GM21529 (cell line): ENCODE measurements around the gene HMCES.
A peak's percentile ranks its signal among the peaks of the same experiment; 100 is the strongest.
"Not testable (repeated sequence)": the region's sequence is repeated elsewhere in the genome, so short reads cannot be mapped to it uniquely, and the experiment has no call there.

ENCODE experiments used
- ATAC-seq: cut with Tn5 transposase; IDR thresholded peaks from one replicate; pipeline ENCODE4 v1.9.1; 2021; ENCODE audit not compliant: unreplicated experiment

HMCES gene

DNA sequence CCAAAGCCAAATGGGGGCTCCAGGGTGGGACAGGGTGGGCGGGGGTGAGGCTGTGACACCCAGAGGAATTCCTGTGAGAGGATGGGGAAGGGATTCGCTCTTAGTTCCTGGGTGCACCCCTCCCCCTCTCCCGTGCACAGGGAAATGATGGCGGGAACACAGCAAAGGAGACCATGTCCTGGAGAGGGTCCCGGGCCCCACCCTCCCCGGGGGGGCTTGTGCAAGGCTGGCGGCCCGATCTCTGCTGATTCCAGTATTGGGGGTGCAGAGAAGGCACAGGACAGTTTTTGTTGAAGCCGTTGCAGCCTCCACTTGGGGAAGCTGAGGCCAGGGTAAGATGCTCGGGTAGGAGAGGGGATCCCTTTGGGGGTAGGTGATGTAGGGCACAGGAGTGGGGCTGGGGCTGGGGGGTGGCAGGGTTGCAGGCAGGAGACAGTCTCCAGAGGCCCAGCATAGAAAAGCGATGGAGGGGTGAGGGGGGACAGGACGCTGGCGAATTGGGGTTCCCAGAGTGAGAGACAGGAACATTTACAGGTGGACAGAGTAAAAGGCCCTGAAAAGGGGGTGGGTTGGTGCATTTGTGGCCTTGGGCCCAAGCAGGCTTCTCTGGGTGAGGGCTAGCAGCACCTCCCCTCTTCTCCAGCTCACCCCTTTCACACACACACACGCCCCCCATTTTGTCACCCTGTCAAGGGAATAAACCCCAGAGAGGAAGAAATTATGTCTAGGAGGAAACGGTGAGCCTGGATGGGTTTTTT lies 38.5 kb downstream of the HMCES start:
- ATAC-seq: no peak

DNA sequence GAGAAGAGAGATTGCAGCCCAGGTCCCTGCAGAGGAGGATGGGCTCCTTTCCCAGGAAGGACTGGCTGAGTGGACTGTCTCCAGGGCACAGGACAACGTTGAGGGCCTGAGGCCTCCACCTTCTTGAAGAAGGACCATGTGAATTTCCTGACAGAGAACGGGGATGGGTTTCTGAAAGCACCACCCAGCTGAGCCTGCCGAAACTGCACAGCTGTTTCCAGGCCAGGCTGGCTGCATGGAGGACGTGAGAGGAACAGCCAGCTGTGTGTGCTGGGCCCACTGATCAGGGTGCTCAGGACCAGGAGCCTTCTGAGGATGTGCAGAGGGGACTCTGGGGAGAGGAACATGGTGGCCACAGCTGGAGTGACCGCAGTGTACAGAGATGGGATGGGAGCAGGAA lies 39.2 kb downstream of the HMCES start:
- ATAC-seq: no peak

DNA sequence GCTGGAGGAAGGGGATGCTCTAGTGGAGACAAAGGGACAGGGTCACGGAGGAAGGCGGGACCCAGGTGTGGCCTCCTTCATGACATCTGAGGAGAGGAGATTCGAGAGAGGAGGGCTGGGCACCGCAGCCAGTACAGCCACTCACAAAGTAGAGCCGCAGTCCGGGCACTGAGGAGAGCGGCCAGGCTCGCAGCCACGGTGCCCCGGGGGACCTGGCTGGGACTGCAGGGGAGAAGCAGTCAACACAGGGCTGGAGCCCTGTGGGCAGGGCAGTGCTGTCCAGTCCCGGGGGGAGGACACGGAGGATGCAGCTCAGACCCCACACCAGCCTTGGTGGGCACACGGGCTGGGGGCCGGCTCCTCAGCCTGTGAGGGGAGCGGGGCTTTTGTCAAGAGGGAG lies 40.3 kb downstream of the HMCES start:
- no peak for ATAC-seq

DNA sequence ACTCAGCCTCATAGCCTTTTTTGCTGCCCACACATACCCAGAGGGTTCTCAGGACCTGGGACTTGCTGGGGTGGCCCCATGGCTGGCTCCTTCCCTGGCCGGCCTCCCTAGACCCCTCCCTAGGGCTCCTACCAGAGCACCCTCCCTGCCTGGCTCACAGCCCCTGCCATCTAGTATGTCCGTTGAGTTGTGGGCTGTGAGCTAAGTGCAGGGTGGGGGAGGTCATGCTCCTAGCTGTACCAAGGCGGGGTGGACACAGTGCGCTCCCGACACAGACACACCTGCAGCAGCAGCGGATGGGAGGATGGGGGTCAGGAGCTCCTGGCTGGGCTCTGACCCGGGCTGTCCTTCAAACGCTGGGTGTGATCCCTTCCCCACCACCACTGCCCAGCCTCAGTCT lies 41.6 kb downstream of the HMCES start:
- ATAC-seq: no peak

DNA sequence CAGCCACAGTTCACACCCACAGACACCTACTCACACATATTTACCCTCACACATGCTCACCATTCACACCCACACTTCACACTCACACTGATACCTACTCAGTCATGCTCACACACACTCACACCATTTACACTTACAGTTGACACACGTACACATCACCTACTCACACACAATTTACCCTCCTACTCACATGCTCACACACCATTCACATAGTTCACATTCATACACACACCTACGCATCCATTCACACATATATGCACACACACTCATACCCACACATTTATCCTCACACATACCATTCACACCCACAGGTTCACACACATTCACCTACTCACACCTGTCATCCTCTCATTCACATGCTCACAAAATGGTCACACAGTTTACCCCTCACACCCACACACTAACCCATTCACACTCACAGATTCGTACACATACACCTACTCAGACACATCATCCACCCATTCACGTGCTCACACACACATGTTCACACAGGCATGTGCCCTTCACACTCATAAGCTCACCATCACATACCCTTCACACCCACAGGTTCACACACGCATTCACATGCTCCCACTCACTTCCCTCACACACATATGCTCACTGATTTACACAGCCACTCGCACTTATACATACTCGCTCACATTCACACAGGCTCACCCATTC lies 42.3 kb downstream of the HMCES start:
- no peak for ATAC-seq

DNA sequence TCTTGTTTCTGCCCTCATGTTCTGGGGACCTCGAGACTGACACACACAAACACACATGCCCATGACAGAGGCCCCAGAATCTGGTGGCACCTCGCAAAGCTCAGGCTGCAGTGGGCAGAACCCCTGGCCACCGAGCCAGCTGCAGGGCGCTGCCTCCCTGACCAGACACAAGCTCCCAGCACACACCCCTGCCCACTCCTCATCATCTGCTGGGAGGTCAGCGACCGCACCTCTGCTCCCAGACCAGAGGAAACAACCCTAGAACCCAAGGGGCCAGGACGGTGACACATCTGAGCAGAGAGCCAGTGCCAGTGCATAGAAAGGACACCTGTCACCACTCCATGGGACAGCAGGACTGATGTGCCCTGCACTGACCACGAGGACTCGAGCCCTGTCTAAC lies 43.2 kb downstream of the HMCES start:
- ATAC-seq: no peak

DNA sequence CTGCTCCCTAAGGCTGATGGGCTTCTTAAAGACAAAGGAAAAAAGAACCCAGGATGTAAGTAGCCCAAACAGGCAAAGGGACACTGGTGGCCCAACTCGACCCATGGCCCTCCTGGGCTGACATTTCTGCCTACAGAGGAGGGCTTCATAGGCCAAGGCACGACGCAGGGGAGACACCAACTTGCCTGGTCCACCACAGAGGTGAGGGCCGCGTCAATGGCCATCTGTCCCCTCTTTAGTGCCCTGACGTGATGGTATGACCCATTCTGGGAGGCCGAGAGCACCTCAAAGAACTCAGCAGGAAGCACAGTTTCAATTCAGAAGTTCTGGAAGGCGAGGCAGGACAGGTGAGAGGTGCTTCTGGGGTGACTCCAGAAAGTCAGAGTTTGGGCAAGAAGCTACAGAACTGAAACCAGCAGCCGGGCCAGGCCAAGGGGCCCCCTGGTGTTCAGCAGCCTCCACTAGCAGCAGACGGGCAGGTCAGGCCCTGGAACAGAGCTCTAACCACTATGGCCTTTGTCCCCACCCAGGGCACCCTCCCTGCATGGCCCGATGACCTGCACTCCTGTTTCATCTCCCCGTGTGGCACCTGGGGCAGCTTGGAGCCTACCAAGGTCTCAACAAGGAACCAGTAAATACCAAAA lies 45.1 kb downstream of the HMCES start:
- ATAC-seq: no peak

DNA sequence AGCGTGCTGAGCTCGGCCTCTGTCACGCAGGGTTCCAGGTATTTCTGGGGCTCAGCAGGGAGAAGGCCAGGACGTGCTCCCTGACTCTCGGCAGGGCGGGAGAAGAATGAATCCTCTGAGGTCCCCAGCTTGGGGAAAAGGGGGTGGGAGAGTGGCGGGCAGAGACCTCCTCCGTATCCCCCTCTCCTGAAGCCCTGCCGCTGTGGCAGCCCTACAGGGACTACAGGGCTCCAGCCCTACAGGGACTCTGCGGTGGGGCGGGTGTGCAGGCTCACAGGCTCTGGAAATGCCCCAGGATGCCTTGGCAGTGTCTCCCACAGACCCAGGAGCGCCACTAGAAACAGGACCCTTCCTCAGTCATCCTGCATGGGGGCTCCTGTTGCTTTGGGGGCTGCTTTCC lies 46.2 kb downstream of the HMCES start:
- no peak for ATAC-seq

DNA sequence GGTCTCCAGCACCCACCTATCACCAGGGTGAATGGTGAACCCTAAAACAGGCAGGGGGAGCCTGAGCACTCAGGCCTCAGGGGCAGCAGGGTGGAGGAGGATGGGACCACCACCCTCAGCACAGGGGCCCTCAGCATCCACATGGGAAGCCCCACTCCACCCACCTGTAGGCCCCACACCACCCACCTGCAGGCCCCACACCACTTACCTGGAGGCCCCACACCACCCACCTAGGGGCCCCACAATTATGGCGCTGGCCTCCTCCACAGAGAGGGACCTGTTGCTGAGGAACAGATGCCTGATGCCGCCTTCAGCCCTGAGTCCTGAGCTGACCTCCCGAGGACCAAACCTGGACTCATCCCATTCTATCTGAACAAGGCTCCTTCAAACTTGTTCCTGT lies 46.7 kb downstream of the HMCES start:
- ATAC-seq: no peak

DNA sequence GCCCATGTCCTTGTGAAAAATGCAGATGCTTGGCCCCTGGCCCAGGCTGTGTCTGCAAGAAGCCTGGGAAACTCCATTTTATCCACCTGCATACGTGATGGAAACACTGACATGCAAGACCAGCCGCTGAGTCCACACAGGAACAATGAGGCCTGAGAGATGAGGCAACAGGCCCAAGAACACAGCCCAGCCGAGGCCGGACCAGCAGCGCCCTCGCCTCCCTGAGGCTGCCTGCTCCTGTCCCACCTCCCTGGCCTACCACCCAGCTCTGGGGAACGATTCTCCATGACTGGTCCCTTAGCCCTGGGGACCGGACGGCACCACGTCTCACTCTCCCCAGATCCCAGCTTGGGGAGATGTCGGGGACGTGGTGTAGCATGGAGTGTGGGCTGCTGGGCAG lies 47.5 kb downstream of the HMCES start:
- ATAC-seq: no peak

DNA sequence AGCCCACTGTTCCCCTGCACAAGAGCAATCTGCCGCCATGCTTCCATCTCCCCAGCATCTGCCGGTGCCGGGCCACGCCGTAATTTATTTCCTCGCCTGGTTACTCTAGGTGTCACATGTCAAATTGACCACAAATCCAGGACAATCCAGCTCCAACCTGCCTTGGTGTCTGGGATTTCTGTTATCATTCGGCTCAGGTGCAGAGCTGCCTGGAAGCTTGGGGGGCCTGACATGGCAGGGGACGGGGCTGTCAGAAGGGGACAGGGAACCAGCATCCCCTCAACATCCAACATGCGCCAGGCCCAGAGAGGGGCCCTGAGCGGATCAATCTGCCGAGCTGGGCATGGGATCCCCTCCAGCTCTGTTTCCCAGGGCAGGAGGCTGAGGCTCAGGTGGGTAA lies 47.9 kb downstream of the HMCES start:
- no peak for ATAC-seq

DNA sequence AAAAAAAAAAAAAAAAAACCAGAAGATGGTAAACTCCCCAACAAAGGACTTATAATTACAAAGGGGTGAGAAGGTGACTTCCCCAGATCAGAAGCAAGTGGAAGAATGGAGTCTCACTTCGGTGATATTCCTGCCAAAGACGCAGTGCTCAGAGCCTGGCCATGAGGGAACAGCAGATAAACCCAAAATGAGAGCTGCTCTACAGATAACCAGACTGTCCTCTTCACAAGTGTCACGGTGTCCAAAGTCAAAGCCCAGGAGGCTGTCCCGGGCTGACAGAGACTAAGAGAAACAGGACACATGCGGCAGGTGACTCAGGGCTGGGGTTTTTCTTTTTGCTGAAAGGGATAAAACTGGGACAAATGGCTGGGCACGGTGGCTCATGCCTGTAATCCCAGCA lies 48.8 kb downstream of the HMCES start:
- no peak for ATAC-seq

DNA sequence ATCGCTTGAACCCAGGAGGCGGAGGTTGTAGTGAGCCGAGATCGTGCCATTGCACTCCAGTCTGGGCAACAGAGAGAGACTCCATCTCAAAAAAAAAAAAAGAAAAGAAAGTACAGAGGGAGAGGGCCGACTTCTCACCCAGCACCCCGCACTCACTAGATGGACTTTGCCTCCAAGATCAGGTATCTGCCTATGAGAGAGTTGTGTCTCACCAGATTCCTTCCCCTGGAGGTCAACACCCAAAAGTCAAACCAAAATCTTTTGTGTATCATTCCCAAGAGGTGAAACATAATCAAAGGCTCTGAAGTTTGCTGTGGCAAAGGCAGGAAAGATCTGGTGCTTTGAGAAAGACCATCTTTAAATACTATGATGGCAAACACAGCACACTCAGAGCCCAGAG lies 51.2 kb downstream of the HMCES start:
- ATAC-seq: no peak

DNA sequence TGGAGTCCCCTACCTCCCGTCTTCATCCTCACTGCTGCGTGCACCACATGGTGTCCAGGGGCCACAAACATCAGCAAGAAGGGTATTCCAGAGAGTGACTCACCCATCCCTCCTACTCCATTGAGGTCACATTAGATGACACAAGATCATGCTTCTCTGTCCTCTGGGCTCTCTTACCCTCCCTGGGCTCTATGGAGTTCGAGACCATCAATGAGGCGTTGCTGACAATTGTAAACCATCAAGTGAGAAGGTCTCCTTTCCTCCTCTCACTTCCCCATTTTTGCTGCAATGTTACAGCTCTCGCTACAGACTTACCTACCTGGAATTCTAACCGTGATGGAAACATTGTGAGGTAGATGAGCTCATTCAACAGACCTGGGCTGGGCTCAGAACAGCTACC lies 51.7 kb downstream of the HMCES start:
- ATAC-seq: peak; percentile 59

DNA sequence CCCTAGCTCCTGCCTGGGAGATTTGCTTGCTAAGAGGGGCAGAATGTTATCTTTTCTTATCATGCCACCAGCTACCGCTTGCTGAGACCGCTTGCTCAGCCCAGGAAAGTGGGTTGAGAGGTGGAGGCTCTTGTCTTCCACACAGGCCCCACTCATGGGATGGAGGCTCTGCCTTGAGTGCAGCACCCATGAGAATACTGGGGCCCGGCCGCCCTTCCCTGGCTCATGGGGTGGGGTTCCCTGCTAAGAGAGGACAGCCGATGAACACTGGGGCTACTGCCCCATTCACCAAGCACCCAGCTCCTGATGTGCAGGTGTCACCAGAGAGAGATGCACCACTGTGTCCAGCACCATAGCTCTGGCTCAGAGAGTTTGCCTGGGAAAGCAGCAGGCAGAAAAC lies 55.2 kb downstream of the HMCES start:
- no peak for ATAC-seq

DNA sequence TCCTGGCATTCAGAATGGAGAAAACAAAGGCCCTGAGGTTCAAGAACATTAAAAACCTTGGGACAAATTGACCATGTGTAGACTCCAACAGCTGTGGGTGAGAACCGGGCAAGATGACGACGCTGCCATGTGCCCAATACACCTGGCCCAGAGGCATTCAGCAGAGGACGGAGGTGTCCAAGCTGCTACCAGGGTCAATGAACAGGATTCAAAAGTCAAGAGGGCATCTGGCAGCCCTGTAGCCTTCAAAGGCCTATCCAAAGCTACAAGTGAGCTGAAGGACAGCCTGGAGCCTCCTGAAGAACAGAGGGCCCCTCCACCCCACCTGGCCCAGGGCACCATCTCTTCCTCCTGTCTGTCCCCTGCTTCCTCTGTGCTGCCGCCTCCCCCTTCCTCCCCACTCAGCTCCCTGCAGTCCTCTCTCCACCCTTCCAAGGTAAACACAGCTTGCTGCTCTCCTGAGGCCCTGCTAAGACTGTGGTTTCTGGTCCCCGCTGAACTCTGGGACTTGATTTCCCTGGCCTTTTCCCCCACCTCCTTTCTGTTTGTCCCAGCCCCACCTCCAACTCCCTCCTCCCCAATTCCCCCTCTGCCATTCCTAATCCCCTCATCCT lies 57.5 kb downstream of the HMCES start:
- no peak for ATAC-seq

DNA sequence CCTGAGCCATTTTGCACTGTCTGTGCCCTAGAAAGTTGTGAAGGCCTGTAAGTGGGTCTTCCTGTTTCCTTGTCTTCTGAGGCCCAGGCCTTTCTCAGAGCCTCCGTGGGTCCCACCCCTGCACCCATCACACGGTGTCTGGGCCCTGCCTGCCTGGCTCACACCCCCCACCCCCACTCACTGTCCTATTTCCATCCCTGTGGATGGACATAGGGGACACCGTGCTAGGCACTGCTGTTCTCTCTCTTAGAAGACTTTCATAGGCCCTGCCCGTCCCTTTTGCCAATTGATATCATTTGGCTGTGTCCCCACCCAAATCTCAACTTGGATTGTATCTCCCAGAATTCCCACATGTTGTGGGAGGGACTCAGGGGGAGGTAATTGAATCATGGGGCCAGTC lies 59.0 kb downstream of the HMCES start:
- ATAC-seq: not testable (repeated sequence)

DNA sequence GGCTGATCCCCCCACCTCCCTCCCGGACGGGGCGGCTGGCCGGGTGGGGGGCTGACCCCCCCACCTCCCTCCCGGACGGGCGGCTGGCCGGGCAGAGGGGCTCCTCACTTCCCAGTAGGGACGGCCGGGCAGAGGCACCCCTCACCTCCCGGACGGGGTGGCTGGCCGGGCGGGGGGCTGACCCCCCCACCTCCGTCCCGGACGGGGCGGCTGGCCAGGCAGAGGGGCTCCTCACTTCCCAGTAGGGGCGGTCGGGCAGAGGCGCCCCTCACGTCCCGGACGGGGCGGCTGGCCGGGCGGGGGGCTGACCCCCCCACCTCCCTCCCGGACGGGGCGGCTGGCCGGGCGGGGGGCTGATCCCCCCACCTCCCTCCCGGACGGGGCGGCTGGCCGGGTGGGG lies 60.5 kb downstream of the HMCES start:
- ATAC-seq: not testable (repeated sequence)

DNA sequence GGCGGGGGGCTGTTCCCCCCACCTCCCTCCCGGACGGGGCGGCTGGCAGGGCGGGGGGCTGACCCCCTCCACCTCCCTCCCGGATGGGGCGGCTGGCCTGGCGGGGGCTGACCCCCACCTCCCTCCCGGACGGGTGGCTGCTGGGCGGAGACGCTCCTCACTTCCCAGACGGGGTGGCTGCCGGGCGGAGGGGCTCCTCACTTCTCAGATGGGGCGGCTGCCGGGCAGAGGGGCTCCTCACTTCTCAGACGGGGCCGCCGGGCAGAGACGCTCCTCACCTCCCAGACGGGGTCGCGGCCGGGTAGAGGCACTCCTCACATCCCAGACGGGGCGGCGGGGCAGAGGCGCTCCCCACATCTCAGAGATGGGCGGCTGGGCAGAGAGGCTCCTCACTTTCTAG lies 61.2 kb downstream of the HMCES start:
- ATAC-seq: not testable (repeated sequence)

DNA sequence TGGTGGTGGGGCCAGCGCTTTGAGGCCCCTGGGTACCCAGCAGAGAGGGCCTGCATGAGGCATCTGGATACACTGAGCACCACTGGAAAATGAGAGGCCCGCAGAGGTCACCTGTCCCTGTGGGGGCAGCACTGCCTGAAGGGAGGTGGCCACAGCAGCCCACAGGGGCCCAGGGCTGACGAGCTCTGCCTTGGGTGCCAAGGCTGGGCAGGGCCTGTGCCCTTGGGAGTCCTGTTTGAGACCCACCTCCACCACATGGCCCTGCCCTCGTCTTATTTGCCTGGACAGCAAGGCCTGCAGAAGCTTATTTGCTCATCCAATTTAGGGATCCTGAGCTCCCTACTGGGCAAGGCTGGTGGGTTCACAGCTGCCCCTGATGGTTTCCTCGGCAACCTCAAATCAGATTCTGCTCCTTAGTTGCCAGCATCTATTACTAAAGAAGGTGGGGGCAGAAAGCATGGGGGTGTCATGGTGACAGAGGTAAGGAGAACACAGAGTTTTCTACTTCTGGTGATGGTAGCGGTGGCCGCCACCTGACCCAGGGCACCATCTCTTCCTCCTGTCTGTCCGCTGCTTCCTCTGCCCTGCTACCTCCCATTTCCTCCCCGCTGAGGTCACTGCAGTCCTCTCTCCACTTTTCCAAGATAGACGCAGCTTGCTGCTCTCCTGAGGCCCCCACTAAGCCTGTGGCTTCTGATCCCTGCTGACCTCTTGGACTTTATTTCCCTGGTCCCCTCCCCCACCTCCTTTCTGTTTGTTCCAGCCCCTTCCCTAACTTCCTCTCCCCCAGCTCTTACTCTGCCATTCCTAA lies 62.9 kb downstream of the HMCES start:
- ATAC-seq: no peak
